CD14-positive monocyte (primary cell): ENCODE results near the gene NFKBIE. TPM values are rescaled to one million over a fixed set of nuclear protein-coding genes. Genes with fewer than 3 reads are reported as not detected.

Experiments
- DNase-seq, 3 donors: peaks; one replicate each; pipeline ENCODE4 v3.0.0-alpha.2; 2011 to 2022
- H2AFZ ChIP-seq: 2 replicates; pipeline ENCODE4 v1.6.0; 2012; ENCODE audit warnings: mild to moderate bottlenecking, low read depth, low read length, inconsistent platforms; ENCODE audit not compliant: insufficient read depth, poor library complexity, severe bottlenecking
- H3K27ac ChIP-seq, 2 donors: 1 replicate in 1 of 2; 2 replicates in 1 of 2; pipeline ENCODE4 v1.5.1; 2012 to 2013; ENCODE audit warnings: low read length in 2 of 2, control low read depth in 1 of 2, inconsistent platforms in 1 of 2, low read depth in 1 of 2, mild to moderate bottlenecking in 1 of 2
- H3K27me3 ChIP-seq, 2 donors: one replicate each; pipeline versions ENCODE4 v1.6.0 to v1.6.1; 2011 to 2013; ENCODE audit warnings: low read length in 2 of 2; ENCODE audit not compliant: control insufficient read depth in 2 of 2, insufficient read depth in 2 of 2
- H3K36me3 ChIP-seq, 2 donors: replicated peaks in 1 of 2; 1 replicate in 1 of 2; 2 replicates in 1 of 2; pipeline versions ENCODE4 v1.5.1 to v1.6.1; 2012 to 2013; ENCODE audit warnings: low read length in 2 of 2, control low read depth in 1 of 2, inconsistent platforms in 1 of 2, mild to moderate bottlenecking in 1 of 2; ENCODE audit not compliant: insufficient read depth in 2 of 2, control insufficient read depth in 1 of 2
- H3K4me1 ChIP-seq, 2 donors: 1 replicate in 1 of 2; 2 replicates in 1 of 2; pipeline versions ENCODE4 v1.5.1 to v1.6.1; 2012 to 2013; ENCODE audit warnings: low read length in 2 of 2, control low read depth in 1 of 2, inconsistent platforms in 1 of 2, mild to moderate bottlenecking in 1 of 2, moderate library complexity in 1 of 2; ENCODE audit not compliant: insufficient read depth in 2 of 2, control insufficient read depth in 1 of 2
- H3K4me2 ChIP-seq: replicated peaks from 2 replicates; pipeline ENCODE3; 2012; ENCODE audit warnings: low read length, moderate library complexity, mild to moderate bottlenecking; ENCODE audit not compliant: poor library complexity, severe bottlenecking; ENCODE audit errors: extremely low read depth
- H3K4me3 ChIP-seq, 3 experiments: fragments of 200-600 bp in 1 of 3; sonication (generic) in 1 of 3; replicated peaks in 1 of 3; 1 replicate in 2 of 3; 2 replicates in 1 of 3; pipeline ENCODE4 v1.5.1; 2011 to 2013; ENCODE audit warnings: low read length in 3 of 3, mild to moderate bottlenecking in 3 of 3, control low read depth in 2 of 3, low read depth in 2 of 3, inconsistent platforms in 1 of 3, moderate library complexity in 1 of 3
- H3K79me2 ChIP-seq: 2 replicates; pipeline ENCODE4 v1.6.0; 2012; ENCODE audit warnings: mild to moderate bottlenecking, control low read depth, inconsistent platforms, low read length, moderate library complexity; ENCODE audit not compliant: insufficient read depth
- H3K9ac ChIP-seq: 2 replicates; pipeline ENCODE4 v1.6.0; 2017; ENCODE audit warnings: low read length, mild to moderate bottlenecking; ENCODE audit not compliant: insufficient read depth, poor library complexity, severe bottlenecking
- H3K9me3 ChIP-seq, 2 donors: replicated peaks in 1 of 2; 1 replicate in 1 of 2; 2 replicates in 1 of 2; pipeline versions ENCODE4 v1.5.1 to v1.6.1; 2012 to 2013; ENCODE audit warnings: low read length in 2 of 2, control low read depth in 1 of 2; ENCODE audit not compliant: control insufficient read depth in 1 of 2, insufficient read depth in 1 of 2
- H4K20me1 ChIP-seq: 2 replicates; pipeline ENCODE4 v1.6.0; 2012; ENCODE audit warnings: mild to moderate bottlenecking, low read length, control low read depth, moderate library complexity; ENCODE audit not compliant: insufficient read depth
- H3K27ac Mint-ChIP-seq, 7 donors: one replicate each; pipeline ENCODE4 v1.8.0; 2020; ENCODE audit warnings: mild to moderate bottlenecking in 7 of 7, mixed read lengths in 7 of 7, moderate library complexity in 6 of 7, inconsistent platforms in 2 of 7
- H3K27me3 Mint-ChIP-seq, 3 donors: one replicate each; pipeline ENCODE4 v1.8.0; 2021 to 2022; ENCODE audit warnings: low read depth in 3 of 3, mild to moderate bottlenecking in 3 of 3, mixed read lengths in 3 of 3, moderate library complexity in 3 of 3, inconsistent platforms in 1 of 3
- H3K36me3 Mint-ChIP-seq, 2 donors: one replicate each; pipeline ENCODE4 v1.8.0; 2020; ENCODE audit warnings: mixed read lengths in 2 of 2, inconsistent platforms in 1 of 2, mild to moderate bottlenecking in 1 of 2
- H3K4me1 Mint-ChIP-seq: one replicate; pipeline ENCODE4 v1.8.0; 2020; ENCODE audit warnings: mild to moderate bottlenecking, mixed read lengths
- H3K4me3 Mint-ChIP-seq, 2 donors: one replicate each; pipeline ENCODE4 v1.8.0; 2020; ENCODE audit warnings: mild to moderate bottlenecking in 2 of 2, mixed read lengths in 2 of 2, moderate library complexity in 1 of 2
- H3K9me3 Mint-ChIP-seq, 7 donors: one replicate each; pipeline ENCODE4 v1.8.0; 2020 to 2022; ENCODE audit warnings: mixed read lengths in 7 of 7, mild to moderate bottlenecking in 6 of 7, moderate library complexity in 6 of 7, inconsistent platforms in 2 of 7
- CTCF ChIP-seq: fragments of 200-600 bp; IDR thresholded peaks from one replicate; pipeline ENCODE4 v1.8.0; 2022; ENCODE audit warnings: antibody characterized with exemption, mild to moderate bottlenecking
- WGBS: methylation state at CpG from one replicate; pipeline ENCODE4 v1.1.5; 2013; ENCODE audit warnings: missing lambda C conversion rate; ENCODE audit not compliant: insufficient coverage; 5-methylcytosine and 5-hydroxymethylcytosine counted together
- intact Hi-C, 2 donors: fragments of 100-400 bp; cut with micrococcal nuclease; formaldehyde crosslinking; loops; one replicate each; pipeline versions ENCODE4 v1.15.0 to v1.15.1; 2023
- polyA plus RNA-seq, 3 donors: library from polyadenylated mRNA; depleted of rRNA in 1 of 3; unstranded in 2 of 3; stranded (reverse) in 1 of 3; fragments of 300-500 nt in 2 of 3; fragments of >200 nt in 1 of 3; fragmentation: Illumina TruSeq in 2 of 3; gene quantifications; 1 replicate in 2 of 3; 2 replicates in 1 of 3; pipeline ENCODE4 v1.2.3, GENCODE V29; 2012 to 2021

NFKBIE gene
- polyA plus RNA-seq, 3 donors, result 19.9 to 108 (median 23.2) TPM

DNA sequence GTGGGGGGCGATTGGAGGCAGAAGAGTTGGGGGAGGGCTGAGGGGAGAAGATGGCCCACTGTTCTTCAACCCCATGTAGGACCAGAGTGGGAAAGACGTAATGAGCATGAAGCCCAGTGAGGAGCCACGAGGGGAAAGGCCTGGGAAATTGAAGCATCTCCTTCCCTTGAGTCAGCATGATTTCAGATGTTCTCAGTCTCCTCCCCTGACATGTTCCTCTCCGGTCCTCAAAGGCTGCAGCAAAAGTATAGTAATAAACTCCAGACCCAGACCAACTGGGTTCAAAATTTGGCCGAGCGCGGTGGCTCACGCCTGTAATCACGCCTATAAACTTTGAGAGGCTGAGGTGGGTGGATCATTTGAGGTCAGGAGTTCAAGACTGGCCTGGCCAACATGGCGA is 1.9 kb upstream of the NFKBIE start:
- WGBS, result 71% methylated on average over 3 of the region's 10 CpGs
- no peak overlapping the region for H2AFZ ChIP-seq
- H4K20me1 ChIP-seq, result peaks cover 31% of the 10 kb centered on the region
- no peak overlapping the region for H3K4me2 ChIP-seq
- no peak overlapping the region for H3K27ac ChIP-seq
- peak overlapping the region in 5 of 7 donors; percentile 34 to 63 (median 42) for H3K27ac Mint-ChIP-seq
- no peak overlapping the region for H3K4me3 ChIP-seq
- H3K4me3 Mint-ChIP-seq, result no peak overlapping the region
- H3K9me3 ChIP-seq, result peaks cover 0 to 12% of the 10 kb centered on the region in 2 donors
- H3K4me1 Mint-ChIP-seq, result peaks cover 46% of the 10 kb centered on the region
- H3K9ac ChIP-seq, result no peak overlapping the region
- peaks cover 33 to 42% (median 40%) of the 10 kb centered on the region in 3 donors for H3K27me3 Mint-ChIP-seq
- DNase-seq, result no peak
- peaks cover 12 to 17% of the 10 kb centered on the region in 2 donors for H3K36me3 Mint-ChIP-seq
- no peak for TF ChIP-seq CTCF
- peaks cover 35 to 43% of the 10 kb centered on the region in 2 donors for H3K4me1 ChIP-seq
- peaks cover 31% of the 10 kb centered on the region for H3K79me2 ChIP-seq
- peaks cover 0 to 16% (median 7%) of the 10 kb centered on the region in 7 donors for H3K9me3 Mint-ChIP-seq
- peaks cover 3 to 4% of the 10 kb centered on the region in 2 donors for H3K36me3 ChIP-seq
- intact Hi-C loops, result loop anchor here (5.0 to 10.0 kb wide), 3 partner anchors 45 to 472 kb away; partner anchors contain the start of genes AARS2 (in 2 of the 2) and CDC5L (in 1 of the 2)
- H3K27me3 ChIP-seq, result peaks cover 29 to 37% of the 10 kb centered on the region in 2 donors

DNA sequence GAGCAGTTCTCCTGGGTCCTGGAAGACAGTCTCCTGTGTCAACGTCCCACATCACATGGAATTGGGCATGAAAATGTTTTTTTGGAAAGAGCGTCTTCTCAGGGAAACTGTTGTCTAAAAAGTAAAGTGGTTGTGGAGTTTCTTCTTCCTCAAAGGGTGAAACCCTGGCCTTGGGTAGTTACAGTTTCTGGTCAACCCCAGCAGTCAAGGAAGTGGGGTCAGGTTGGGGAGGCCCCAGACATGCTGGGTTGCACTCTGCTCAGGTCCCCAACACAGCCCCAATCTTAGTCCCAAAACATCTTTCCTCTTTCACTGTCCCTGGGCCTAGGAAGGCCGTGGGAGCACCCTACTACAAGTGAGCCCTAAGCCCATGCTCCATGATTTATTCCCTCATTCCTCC is 996 bp upstream of the NFKBIE start:
- Mint-ChIP-seq H3K4me3 (peak overlapping the region; percentile 3 to 39), H3K27me3 (peaks cover 24 to 33% (median 30%) of the 10 kb centered on the region in 3 donors), H3K4me1 (peaks cover 55% of the 10 kb centered on the region), H3K27ac (peak overlapping the region; percentile 82 to 100 (median 88)), H3K36me3 (peaks cover 20 to 26% of the 10 kb centered on the region in 2 donors), H3K9me3 (peaks cover 0 to 10% (median 5%) of the 10 kb centered on the region in 7 donors)
- H3K9ac ChIP-seq, result no peak overlapping the region
- H3K27ac ChIP-seq, result peak overlapping the region; percentile 54 to 55
- H3K27me3 ChIP-seq, result peaks cover 20 to 28% of the 10 kb centered on the region in 2 donors
- 58% methylated on average over 3 of the region's 3 CpGs for WGBS
- no peak for TF ChIP-seq CTCF
- peaks cover 0 to 3% of the 10 kb centered on the region in 2 donors for H3K9me3 ChIP-seq
- no peak overlapping the region for H2AFZ ChIP-seq
- H3K4me2 ChIP-seq, result no peak overlapping the region
- peaks cover 12 to 13% of the 10 kb centered on the region in 2 donors for H3K36me3 ChIP-seq
- H3K4me1 ChIP-seq, result peaks cover 44 to 52% of the 10 kb centered on the region in 2 donors
- peaks cover 40% of the 10 kb centered on the region for H4K20me1 ChIP-seq
- intact Hi-C loops, result loop anchor here (5.0 to 10.0 kb wide), 3 partner anchors 46 to 472 kb away; partner anchors contain the start of genes AARS2 (in 2 of the 2) and CDC5L (in 1 of the 2)
- H3K79me2 ChIP-seq, result peaks cover 40% of the 10 kb centered on the region
- H3K4me3 ChIP-seq, result no peak overlapping the region
- DNase-seq, result no peak
